Effector memory CD8-positive, alpha-beta T cell (primary cell): ENCODE measurements around the gene INPP1.

Source experiments
- ATAC-seq: fragments of 150-1000 bp; cut with Tn5 transposase; replicated peaks from 2 replicates; pipeline ENCODE4 v1.10.0; 2021; ENCODE audit warnings: mild to moderate bottlenecking, moderate library complexity
- DNase-seq, 3 experiments: peaks; one replicate each; pipeline ENCODE4 v3.0.0; 2021
- H3K27ac Mint-ChIP-seq, 2 donors: one replicate each; pipeline ENCODE4 v1.8.0; 2022; ENCODE audit warnings: mild to moderate bottlenecking in 2 of 2, mixed read lengths in 2 of 2, moderate library complexity in 2 of 2
- H3K27me3 Mint-ChIP-seq, 2 donors: one replicate each; pipeline ENCODE4 v1.8.0; 2022; ENCODE audit warnings: mixed read lengths in 2 of 2
- H3K36me3 Mint-ChIP-seq: one replicate; pipeline ENCODE4 v1.8.0; 2022; ENCODE audit warnings: mild to moderate bottlenecking, moderate library complexity, mixed read lengths; ENCODE audit not compliant: insufficient read depth
- H3K4me1 Mint-ChIP-seq, 2 donors: one replicate each; pipeline ENCODE4 v1.8.0; 2022; ENCODE audit warnings: low read depth in 2 of 2, mixed read lengths in 2 of 2
- H3K4me3 Mint-ChIP-seq, 2 donors: one replicate each; pipeline ENCODE4 v1.8.0; 2022; ENCODE audit warnings: mild to moderate bottlenecking in 2 of 2, mixed read lengths in 2 of 2, moderate library complexity in 2 of 2
- H3K9me3 Mint-ChIP-seq, 2 donors: one replicate each; pipeline ENCODE4 v1.8.0; 2022; ENCODE audit warnings: mixed read lengths in 2 of 2

INPP1 gene

GRCh38 chr2:190339394-190339793 lies 4.0 kb upstream of the INPP1 start:
- Mint-ChIP-seq H3K4me1 (peaks cover 3 to 6% of the 10 kb centered on the region in 2 donors), H3K36me3 (no peaks in the 10 kb centered on the region), H3K9me3 (no peaks in the 10 kb centered on the region), H3K27ac (peak overlapping the region in 1 of 2 donors; percentile 41), H3K27me3 (no peaks in the 10 kb centered on the region), H3K4me3 (no peak overlapping the region)
- ATAC-seq (no peak), DNase-seq (no peak)

- no peak for DNase-seq
- Mint-ChIP-seq H3K27ac (no peak overlapping the region), H3K36me3 (no peaks in the 10 kb centered on the region), H3K4me1 (peaks cover 7 to 8% of the 10 kb centered on the region in 2 donors), H3K27me3 (no peaks in the 10 kb centered on the region), H3K4me3 (no peak overlapping the region), H3K9me3 (no peaks in the 10 kb centered on the region)
- no peak for ATAC-seq
Measured at GRCh38 chr2:190340369-190340768, 3.0 kb upstream of the INPP1 start.

- peak overlapping the region; percentile 85 to 95 for H3K4me3 Mint-ChIP-seq
- DNase-seq (no peak), ATAC-seq (no peak)
- H3K27ac Mint-ChIP-seq, result peak overlapping the region in 1 of 2 donors; percentile 81
- no peaks in the 10 kb centered on the region for H3K36me3 Mint-ChIP-seq
- peaks cover 7 to 8% of the 10 kb centered on the region in 2 donors for H3K4me1 Mint-ChIP-seq
- no peaks in the 10 kb centered on the region for H3K27me3 Mint-ChIP-seq
- H3K9me3 Mint-ChIP-seq, result no peaks in the 10 kb centered on the region
Measured at GRCh38 chr2:190342611-190343010, 778 bp upstream of the INPP1 start.

- no peaks in the 10 kb centered on the region for H3K27me3 Mint-ChIP-seq
- H3K4me1 Mint-ChIP-seq, result peaks cover 7 to 8% of the 10 kb centered on the region in 2 donors
- no peaks in the 10 kb centered on the region for H3K36me3 Mint-ChIP-seq
- ATAC-seq (no peak), DNase-seq (peak in 2 of 3 experiments; percentile 11)
- H3K9me3 Mint-ChIP-seq, result no peaks in the 10 kb centered on the region
- peak overlapping the region; percentile 81 for H3K27ac Mint-ChIP-seq
- peak overlapping the region; percentile 85 to 95 for H3K4me3 Mint-ChIP-seq
Measured at GRCh38 chr2:190343089-190343535, 277 bp upstream of the INPP1 start.

GRCh38 chr2:190344276-190344827 lies 963 bp downstream of the INPP1 start:
- peak; percentile 28 for ATAC-seq
- Mint-ChIP-seq H3K9me3 (no peaks in the 10 kb centered on the region), H3K4me1 (peaks cover 7 to 8% of the 10 kb centered on the region in 2 donors), H3K27me3 (no peaks in the 10 kb centered on the region), H3K27ac (peak overlapping the region; percentile 81), H3K4me3 (peak overlapping the region; percentile 85 to 95), H3K36me3 (no peaks in the 10 kb centered on the region)
- DNase-seq, result peak in 1 of 3 experiments; percentile 4

- DNase-seq (no peak), ATAC-seq (no peak)
- H3K27me3 Mint-ChIP-seq, result no peaks in the 10 kb centered on the region
- H3K27ac Mint-ChIP-seq, result no peak overlapping the region
- H3K4me3 Mint-ChIP-seq, result no peak overlapping the region
- H3K9me3 Mint-ChIP-seq, result no peaks in the 10 kb centered on the region
- H3K36me3 Mint-ChIP-seq, result no peaks in the 10 kb centered on the region
- H3K4me1 Mint-ChIP-seq, result peaks cover 0 to 7% of the 10 kb centered on the region in 2 donors
Measured at GRCh38 chr2:190350371-190350770, 7.0 kb downstream of the INPP1 start.

GRCh38 chr2:190351955-190352354 lies 8.6 kb downstream of the INPP1 start:
- ATAC-seq (no peak), DNase-seq (no peak)
- H3K4me3 Mint-ChIP-seq, result no peak overlapping the region
- H3K36me3 Mint-ChIP-seq, result no peaks in the 10 kb centered on the region
- no peaks in the 10 kb centered on the region for H3K9me3 Mint-ChIP-seq
- H3K27ac Mint-ChIP-seq, result no peak overlapping the region
- H3K4me1 Mint-ChIP-seq, result peaks cover 0 to 7% of the 10 kb centered on the region in 2 donors
- H3K27me3 Mint-ChIP-seq, result no peaks in the 10 kb centered on the region

GRCh38 chr2:190352668-190353536 lies 9.5 kb downstream of the INPP1 start:
- H3K4me3 Mint-ChIP-seq, result no peak overlapping the region
- ATAC-seq, result peak; percentile 59
- H3K27me3 Mint-ChIP-seq, result no peaks in the 10 kb centered on the region
- H3K27ac Mint-ChIP-seq, result peak overlapping the region in 1 of 2 donors; percentile 53
- no peak for DNase-seq
- H3K36me3 Mint-ChIP-seq, result no peaks in the 10 kb centered on the region
- peaks cover 0 to 7% of the 10 kb centered on the region in 2 donors for H3K4me1 Mint-ChIP-seq
- H3K9me3 Mint-ChIP-seq, result no peaks in the 10 kb centered on the region

GRCh38 chr2:190353537-190353899 lies 10.1 kb downstream of the INPP1 start:
- peaks cover 0 to 7% of the 10 kb centered on the region in 2 donors for H3K4me1 Mint-ChIP-seq
- H3K36me3 Mint-ChIP-seq, result no peaks in the 10 kb centered on the region
- ATAC-seq (no peak), DNase-seq (no peak)
- H3K27me3 Mint-ChIP-seq, result no peaks in the 10 kb centered on the region
- peak overlapping the region in 1 of 2 donors; percentile 53 for H3K27ac Mint-ChIP-seq
- no peak overlapping the region for H3K4me3 Mint-ChIP-seq
- no peaks in the 10 kb centered on the region for H3K9me3 Mint-ChIP-seq

GRCh38 chr2:190354003-190354690 lies 10.8 kb downstream of the INPP1 start:
- Mint-ChIP-seq H3K27me3 (no peaks in the 10 kb centered on the region), H3K9me3 (no peaks in the 10 kb centered on the region), H3K4me3 (no peak overlapping the region), H3K27ac (peak overlapping the region in 1 of 2 donors; percentile 53), H3K36me3 (no peaks in the 10 kb centered on the region), H3K4me1 (peaks cover 0 to 7% of the 10 kb centered on the region in 2 donors)
- ATAC-seq (no peak), DNase-seq (no peak)

GRCh38 chr2:190355968-190356644 lies 12.7 kb downstream of the INPP1 start:
- DNase-seq (no peak), ATAC-seq (no peak)
- H3K4me3 Mint-ChIP-seq, result no peak overlapping the region
- H3K27ac Mint-ChIP-seq, result no peak overlapping the region
- no peaks in the 10 kb centered on the region for H3K36me3 Mint-ChIP-seq
- no peaks in the 10 kb centered on the region for H3K27me3 Mint-ChIP-seq
- peaks cover 10 to 16% of the 10 kb centered on the region in 2 donors for H3K4me1 Mint-ChIP-seq
- no peaks in the 10 kb centered on the region for H3K9me3 Mint-ChIP-seq

- Mint-ChIP-seq H3K36me3 (no peaks in the 10 kb centered on the region), H3K27ac (no peak overlapping the region), H3K27me3 (no peaks in the 10 kb centered on the region), H3K9me3 (no peaks in the 10 kb centered on the region), H3K4me3 (no peak overlapping the region), H3K4me1 (peaks cover 10 to 13% of the 10 kb centered on the region in 2 donors)
- ATAC-seq (no peak), DNase-seq (no peak)
Measured at GRCh38 chr2:190357600-190357999, 14.2 kb downstream of the INPP1 start.
